Activated CD4-positive, alpha-beta T cell treated with anti-CD3 and anti-CD28 coated beads, Interleukin-2, amount 50 U/mL, for 16 hours (primary cell): Measurements from ENCODE around the gene POU3F1.

Source experiments
- DNase-seq: peaks from one replicate; pipeline ENCODE4 v3.0.0-alpha.2; 2020

Gene POU3F1

GRCh38 chr1:38027201-38028104 is 19.1 kb downstream of the POU3F1 start:
- no peak for DNase-seq

DNA sequence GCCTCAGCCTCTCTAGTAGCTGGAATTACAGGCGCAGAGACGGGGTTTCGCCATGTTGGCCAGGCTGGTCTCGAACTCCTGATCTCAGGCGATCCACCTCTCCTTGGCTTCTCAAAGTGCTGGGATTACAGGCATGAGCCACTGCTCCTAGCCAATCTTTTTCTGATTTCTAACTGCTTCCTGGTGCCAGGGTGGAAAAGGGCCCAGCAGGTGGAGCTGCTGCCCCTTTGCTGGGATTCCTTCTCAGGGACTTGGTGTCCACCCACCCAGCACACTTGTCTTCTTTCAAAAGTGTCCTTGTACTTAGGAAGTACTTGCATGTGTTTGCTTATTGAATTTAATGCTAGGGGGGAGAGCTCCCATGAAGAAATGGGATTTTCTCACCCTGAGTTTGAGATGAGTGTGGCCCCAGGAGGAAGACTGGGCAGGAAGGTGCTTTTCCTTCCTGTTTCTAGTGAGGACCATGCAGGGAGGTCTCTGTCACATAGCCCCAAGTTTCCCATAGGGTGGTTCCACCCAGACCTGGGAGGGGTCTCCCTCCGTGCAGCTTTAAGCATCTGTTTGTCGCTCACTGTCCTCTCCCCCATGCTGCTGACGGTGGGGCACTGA is 19.9 kb downstream of the POU3F1 start:
- DNase-seq: peak; percentile 57

DNA sequence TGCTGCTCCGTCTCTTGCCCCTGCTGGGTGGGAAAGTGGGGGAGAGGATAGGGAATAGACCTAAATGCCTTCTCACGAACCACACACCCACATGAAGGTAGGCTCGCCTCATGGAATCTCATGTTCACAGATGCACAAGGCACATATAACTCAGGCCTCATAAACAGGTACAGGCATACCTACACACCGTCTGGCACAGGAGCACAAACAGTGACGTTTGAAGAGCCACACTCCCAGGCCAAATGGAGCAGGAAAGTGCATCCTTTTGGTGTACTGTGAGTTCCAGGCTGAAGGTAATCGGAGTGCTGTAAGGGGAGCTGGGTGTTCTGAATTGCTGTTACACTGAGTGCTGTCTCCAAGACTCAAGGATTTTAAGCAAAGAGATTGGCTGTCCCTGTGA is 20.9 kb downstream of the POU3F1 start:
- no peak for DNase-seq

DNA sequence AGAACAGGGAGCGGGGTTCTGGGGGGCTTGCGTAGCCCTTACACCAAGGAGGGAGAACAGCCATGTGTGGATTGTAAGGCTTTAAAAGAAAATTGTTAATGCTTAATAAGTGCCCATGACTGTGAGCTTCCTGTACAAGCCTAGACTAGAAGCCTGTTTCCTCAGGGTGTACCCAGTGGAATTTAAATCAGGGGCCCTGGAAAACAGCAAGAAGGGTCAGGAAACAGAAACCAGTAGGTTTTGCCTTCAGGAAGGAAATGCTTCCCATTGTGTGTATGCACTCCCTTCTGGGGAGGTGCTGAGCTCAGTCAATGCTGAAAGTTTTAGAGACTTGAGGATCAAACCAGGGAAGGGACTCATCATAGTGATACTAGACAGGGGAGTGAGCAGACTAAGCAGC is 21.4 kb downstream of the POU3F1 start:
- DNase-seq: no peak

DNA sequence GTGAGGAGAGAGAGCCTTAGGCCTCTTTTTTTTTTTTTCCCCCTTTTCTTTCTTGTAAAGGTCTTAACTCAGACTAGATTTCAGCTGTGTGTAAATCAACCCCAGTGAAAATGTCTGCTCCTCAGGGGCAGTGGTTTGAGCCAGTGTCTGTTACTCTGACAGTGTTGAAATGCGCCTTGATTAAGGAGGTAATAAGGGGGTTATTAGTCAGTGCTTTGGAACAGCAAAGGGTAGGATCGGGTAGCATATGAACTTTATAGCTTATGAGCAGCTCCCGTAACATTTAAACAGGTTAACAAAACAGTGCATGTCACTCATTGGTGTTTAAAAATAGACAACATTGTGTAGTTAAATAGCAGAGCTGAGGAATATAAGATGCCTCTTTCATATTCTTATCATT is 23.8 kb downstream of the POU3F1 start:
- no peak for DNase-seq

- no peak for DNase-seq
Observed at GRCh38 chr1:38021969-38022368, 24.6 kb downstream of the POU3F1 start.

DNA sequence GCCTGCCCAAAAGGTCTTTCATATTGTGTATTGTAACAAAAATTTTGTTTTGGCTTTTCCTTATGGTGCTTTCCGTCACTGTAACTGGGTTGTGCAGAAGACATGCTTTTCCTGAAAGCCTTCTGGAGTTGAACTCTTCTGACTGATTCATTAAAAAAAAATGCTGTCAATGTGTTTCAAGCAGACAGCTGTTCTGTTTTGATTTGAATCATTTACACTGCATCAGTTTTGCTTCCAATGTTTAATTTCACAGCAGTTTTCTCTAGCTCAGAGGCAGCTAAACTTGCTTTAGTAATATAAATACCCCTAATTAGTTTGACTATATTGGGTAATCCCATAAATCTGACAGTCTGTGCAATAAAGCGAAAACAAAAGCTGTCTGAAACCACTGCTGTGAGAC is 26.2 kb downstream of the POU3F1 start:
- DNase-seq: no peak

DNA sequence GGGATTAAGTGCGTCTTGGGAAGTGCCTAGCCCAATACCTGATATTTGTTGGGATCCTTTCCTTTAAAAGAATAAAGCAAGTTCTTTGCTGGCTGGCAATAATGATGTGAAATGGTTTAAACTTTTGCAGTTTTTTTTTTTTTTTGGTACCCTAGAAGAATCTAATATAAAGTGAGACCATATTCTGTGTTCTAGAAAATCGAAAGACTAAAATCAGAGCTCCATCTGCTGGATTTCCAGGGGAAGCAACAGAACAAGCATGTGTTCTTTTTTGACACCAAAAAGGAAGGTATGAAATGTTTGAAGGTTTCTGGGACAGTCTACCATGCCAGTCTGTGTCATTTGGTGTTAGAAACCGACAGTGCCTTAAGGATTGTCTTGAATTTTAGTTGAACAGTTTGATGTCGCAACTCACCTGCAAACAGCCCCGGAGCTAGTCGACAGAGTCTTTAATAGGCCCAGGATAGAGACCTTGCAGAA is 27.7 kb downstream of the POU3F1 start:
- DNase-seq: peak; percentile 40

- DNase-seq: no peak
Observed at GRCh38 chr1:38015978-38016725, 30.4 kb downstream of the POU3F1 start.

- DNase-seq: no peak
Observed at GRCh38 chr1:38014724-38015424, 31.7 kb downstream of the POU3F1 start.

DNA sequence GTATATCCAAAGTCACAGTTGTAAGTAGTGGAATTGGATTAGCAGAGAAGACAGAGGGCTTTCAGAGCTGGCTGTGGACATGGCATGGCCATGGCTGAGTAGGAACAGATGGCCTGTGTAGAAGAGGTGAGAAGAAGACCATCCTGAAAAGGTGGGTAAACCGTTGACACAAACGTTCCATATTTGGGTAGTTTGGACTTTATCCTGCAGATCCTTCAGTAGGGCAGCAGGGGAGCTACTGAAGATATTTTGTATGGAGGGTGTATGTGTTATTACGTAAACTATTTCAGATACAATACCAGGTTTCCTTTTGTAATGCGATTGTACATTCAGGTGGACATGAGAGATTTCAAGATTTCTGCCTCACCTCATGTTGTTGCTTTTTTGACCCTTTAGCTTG is 32.4 kb downstream of the POU3F1 start:
- DNase-seq: no peak

- DNase-seq: no peak
Observed at GRCh38 chr1:38013227-38013622, 33.4 kb downstream of the POU3F1 start.

GRCh38 chr1:38012363-38013226 is 34.0 kb downstream of the POU3F1 start, which contains the start of gene UTP11:
UTP11 (plus strand) TSS chr1:38012734; CDS start chr1:38012803, 69 bp downstream.
- peak; percentile 98 for DNase-seq

DNA sequence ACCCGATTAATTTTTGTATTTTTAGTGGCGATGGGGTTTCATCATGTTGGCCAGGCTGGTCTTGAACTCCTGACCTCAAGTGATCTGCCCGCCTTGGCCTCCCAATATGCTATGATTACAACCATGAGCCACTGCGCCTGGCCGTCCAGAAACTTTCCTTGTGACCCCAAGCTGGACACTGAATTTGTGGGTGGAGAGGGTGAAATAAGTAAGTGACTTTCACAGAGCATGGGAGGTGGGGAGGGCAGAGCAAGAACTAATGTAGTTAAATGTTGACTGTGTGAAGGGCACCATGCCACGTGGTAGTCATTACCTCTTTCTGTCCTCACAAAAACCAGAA is 36.8 kb downstream of the POU3F1 start:
- no peak for DNase-seq

DNA sequence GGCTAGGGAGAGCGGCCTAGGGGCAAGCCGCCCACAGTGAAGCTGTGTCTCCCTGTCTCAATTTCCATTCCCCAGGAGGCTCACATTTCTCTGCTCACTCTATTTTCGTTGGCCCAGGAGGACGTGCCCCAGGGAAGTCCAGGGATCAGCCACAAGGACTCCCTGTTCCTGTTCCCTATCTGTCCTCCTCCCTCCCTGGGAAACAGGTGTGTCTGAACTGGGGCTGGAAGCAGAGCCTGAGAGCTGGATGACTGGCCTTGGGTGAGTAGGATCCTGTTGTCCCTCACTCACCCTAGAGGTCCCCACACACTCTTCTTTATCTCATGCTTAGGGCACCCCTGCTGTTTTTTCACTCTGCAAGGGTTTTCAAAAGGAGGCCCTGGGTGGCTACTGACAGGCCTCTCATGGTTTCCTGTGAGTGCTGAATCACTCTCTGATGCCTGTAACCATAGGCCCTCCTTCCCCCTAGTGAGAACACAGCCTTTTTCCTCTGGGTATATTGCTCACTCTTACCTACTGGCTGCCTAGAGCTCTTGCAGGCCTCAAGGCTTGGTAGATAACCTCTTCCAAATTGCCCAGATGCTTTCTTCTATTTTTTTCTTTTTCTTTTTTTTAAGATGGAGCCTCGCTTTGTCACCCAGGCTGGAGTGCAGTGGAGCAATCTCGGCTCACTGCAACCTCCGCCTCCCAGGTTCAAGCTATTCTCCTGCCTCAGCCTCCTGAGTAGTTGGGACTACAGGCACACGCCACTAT is 37.3 kb downstream of the POU3F1 start:
- peak; percentile 78 for DNase-seq

- no peak for DNase-seq
Observed at GRCh38 chr1:38006008-38006828, 40.4 kb downstream of the POU3F1 start.

- peak; percentile 58 for DNase-seq
Observed at GRCh38 chr1:38005195-38006007, 41.2 kb downstream of the POU3F1 start, which contains the start of gene FHL3. FHL3 (minus strand) TSS chr1:38005514; CDS start chr1:37999412, 6,102 bp downstream.

DNA sequence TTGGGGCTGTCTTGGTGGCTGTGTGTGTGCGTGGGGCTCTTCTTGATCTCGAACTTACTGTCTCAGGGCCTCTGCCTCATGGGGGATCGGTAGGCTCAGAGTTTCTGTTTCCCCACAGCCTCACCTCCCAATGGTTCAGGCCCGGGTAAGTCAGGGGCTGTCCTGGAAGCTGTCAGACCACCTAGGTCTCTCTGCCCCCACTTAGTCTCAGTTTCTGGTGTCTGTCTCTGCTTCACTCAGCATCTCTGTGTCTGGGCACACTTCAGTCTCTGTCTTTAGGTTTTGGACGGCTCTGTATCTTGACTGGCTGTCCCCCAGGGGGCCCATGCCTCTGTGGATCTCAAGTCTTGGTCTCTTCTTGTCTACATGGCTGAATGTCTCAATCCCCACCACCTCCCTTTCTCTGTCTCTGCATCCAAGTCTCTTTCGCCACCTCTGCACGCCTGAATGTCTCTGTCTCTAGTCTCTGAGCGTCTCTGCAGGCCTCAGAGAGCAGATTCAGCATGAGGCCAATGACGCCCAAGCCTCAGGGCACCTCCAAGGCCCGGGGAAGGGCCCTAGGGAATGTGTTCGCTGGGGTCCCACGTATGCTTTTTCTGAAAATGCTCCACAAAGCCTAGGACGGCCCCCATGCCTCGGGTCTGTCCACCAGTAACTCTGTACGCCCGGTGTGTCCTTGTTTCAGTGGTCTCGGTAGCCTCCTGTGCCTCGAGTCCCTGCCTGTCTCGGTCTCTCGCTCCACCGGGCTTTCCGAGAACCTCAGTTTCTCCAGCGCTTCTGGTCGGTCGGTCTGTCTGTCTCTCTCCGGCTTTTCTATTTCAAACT is 42.1 kb downstream of the POU3F1 start:
- DNase-seq: no peak
